Colonic mucosa (tissue), 4 donors: ENCODE results near the gene FHIT. TPM values are rescaled to one million over a fixed set of nuclear protein-coding genes. Genes with fewer than 3 reads are reported as not detected.

Experiments
- DNase-seq: peaks from one replicate; pipeline ENCODE4 v3.0.0-alpha.2; 2020
- H3K27ac ChIP-seq: fragments of 200-600 bp; one replicate; pipeline ENCODE4 v1.8.0; 2021
- H3K27me3 ChIP-seq: fragments of 200-600 bp; one replicate; pipeline ENCODE4 v1.8.0; 2021
- H3K36me3 ChIP-seq: fragments of 200-600 bp; one replicate; pipeline ENCODE4 v1.8.0; 2021
- H3K4me1 ChIP-seq: fragments of 200-600 bp; one replicate; pipeline ENCODE4 v1.8.0; 2021; ENCODE audit warnings: mild to moderate bottlenecking
- H3K4me3 ChIP-seq: fragments of 200-600 bp; one replicate; pipeline ENCODE4 v1.8.0; 2021
- H3K9ac ChIP-seq, 2 donors: one replicate each; pipeline ENCODE4 v1.7.0; 2013; ENCODE audit warnings: control low read depth in 2 of 2, low read depth in 2 of 2, low read length in 2 of 2
- H3K9me3 ChIP-seq: fragments of 200-600 bp; one replicate; pipeline ENCODE4 v1.8.0; 2021
- intact Hi-C: fragments of 100-400 bp; cut with DNase I; formaldehyde crosslinking; loops from one replicate; pipeline ENCODE4 v1.14.1; 2022
- total RNA-seq, 2 donors: library from RNA; stranded (reverse); fragmentation: NEBNext Ultra II Directional in 1 of 2; extraction: Animal tissue kit (Norgen Biotek cat#: 25700) in 1 of 2; gene quantifications; one replicate each; pipeline ENCODE4 v1.2.1, GENCODE V29; 2021
- TF ChIP-seq, protein P1 (sequence below): fragments of 200-600 bp; IDR thresholded peaks from one replicate; pipeline ENCODE4 v1.8.0; 2022; ENCODE audit warnings: antibody characterized with exemption, mild to moderate bottlenecking
- donor health status: healthy.
- donor health status: DM: no; HTN: no; CAD: no.
- donor health status: DM: no; HTN: no; CAD: no.

The FHIT gene
- total RNA-seq, 2 donors from 2014 or later: 7.7 to 9.4 TPM

DNA sequence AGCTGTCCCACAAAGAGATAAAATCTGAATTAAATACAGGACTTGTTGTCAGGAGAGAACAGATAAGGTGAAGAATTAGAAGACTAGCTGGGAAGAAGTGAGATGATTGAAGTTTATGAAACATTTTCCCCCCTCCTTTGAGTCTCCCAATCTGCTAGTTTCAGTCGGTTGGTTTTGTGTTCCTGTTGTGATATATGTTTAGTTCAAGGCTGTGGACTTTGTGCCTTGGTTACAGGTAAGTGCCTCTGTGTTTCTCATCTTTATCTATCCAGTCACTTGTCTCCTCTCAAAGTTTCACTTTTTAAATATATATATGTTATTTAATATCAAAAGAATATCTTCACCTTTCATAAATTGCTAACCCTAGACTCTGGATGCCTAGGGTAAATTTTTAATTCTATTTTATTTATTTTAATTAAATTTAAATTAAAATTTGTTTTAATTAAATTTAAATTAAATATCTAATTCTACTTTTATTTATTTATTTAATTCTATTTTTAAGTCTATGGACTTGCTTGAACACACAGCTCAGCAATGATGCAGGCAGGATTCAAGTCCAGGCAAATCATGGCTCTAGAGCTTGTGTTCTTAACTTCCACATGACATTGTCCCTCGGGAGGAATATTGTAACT is 190.0 kb downstream of the FHIT start:
- Histone ChIP-seq H3K27me3 (no peaks in the 10 kb centered on the region), H3K27ac (no peak overlapping the region), H3K4me1 (no peaks in the 10 kb centered on the region), H3K9me3 (no peaks in the 10 kb centered on the region), H3K4me3 (no peak overlapping the region), H3K9ac (no peak overlapping the region), H3K36me3 (no peaks in the 10 kb centered on the region)
- TF ChIP-seq, protein P1, sequence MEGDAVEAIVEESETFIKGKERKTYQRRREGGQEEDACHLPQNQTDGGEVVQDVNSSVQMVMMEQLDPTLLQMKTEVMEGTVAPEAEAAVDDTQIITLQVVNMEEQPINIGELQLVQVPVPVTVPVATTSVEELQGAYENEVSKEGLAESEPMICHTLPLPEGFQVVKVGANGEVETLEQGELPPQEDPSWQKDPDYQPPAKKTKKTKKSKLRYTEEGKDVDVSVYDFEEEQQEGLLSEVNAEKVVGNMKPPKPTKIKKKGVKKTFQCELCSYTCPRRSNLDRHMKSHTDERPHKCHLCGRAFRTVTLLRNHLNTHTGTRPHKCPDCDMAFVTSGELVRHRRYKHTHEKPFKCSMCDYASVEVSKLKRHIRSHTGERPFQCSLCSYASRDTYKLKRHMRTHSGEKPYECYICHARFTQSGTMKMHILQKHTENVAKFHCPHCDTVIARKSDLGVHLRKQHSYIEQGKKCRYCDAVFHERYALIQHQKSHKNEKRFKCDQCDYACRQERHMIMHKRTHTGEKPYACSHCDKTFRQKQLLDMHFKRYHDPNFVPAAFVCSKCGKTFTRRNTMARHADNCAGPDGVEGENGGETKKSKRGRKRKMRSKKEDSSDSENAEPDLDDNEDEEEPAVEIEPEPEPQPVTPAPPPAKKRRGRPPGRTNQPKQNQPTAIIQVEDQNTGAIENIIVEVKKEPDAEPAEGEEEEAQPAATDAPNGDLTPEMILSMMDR: no peak
- no peak for DNase-seq
- intact Hi-C loops: no loop called here

DNA sequence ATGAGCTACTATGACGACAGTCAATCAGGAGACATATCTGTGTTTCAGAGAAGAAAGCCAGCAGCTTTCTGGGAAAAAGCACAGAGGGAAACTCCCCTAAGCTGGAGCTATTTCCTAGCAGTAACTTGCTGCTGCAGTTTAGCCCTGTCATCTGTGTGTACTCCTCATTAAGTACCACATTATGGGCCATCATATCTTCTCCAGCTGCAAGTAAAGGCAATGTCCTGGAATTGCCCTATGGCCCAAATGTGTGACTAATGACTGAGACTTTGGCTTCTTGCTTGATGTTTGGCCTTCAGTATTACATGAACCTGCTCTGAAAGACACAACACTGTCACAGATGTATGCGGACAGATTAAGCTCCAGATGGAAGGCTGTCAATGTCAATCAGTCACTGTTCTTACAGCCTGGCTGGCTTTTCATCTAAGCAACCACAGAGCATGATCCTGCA is 190.8 kb downstream of the FHIT start:
- intact Hi-C loops: no loop called here
- Histone ChIP-seq H3K9me3 (no peaks in the 10 kb centered on the region), H3K27ac (no peak overlapping the region), H3K9ac (no peak overlapping the region), H3K27me3 (no peaks in the 10 kb centered on the region), H3K36me3 (no peaks in the 10 kb centered on the region), H3K4me3 (no peak overlapping the region), H3K4me1 (no peaks in the 10 kb centered on the region)
- TF ChIP-seq, protein P1: no peak
- no peak for DNase-seq

DNA sequence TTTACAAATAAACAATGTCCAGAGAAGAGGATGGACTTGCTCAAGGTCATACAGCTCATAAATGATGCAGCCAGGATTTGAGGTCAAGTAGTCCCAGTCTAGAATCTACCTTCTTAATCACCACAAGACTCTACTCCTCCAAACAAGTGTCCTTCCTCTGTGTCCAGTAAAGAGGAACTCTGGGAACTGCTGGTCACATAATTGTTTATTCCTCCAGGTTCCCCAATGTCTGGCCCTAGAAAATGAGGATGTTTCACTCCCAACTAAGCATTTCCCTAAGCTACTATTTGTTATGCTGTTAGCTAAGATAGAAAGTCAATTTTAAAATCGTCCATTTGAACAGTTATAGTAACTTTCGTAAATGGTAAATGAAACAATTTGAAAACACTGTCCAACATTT is 192.4 kb downstream of the FHIT start:
- intact Hi-C loops: no loop called here
- TF ChIP-seq, protein P1: no peak

DNA sequence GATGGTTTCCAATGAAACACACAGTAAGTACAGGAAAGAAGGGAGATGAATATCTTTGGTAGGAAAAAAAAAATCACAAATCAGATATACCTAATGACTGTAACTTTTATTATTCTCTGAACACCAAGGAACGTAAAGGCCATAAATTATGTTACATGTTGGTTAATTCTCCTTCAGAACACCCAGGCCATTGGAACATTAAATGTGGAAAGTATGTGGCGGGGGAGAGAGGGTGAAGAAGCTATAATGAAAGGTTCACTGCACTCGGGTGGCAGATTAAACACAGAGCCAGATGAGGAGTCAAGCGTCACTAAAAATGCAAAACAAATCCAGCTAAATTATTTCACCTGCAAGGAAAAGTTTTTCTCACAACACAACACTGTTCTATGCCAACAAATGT is 193.8 kb downstream of the FHIT start:
- no peak for DNase-seq
- H3K27ac ChIP-seq: no peak overlapping the region
- no peak overlapping the region for H3K9ac ChIP-seq
- intact Hi-C loops: no loop called here
- H3K4me3 ChIP-seq: no peak overlapping the region
- H3K9me3 ChIP-seq: no peaks in the 10 kb centered on the region
- H3K27me3 ChIP-seq: no peaks in the 10 kb centered on the region
- TF ChIP-seq, protein P1: no peak
- no peaks in the 10 kb centered on the region for H3K4me1 ChIP-seq
- H3K36me3 ChIP-seq: no peaks in the 10 kb centered on the region

More for the DNA sequence above, 192.4 kb downstream of the FHIT start:
- no peak for DNase-seq
- no peaks in the 10 kb centered on the region for H3K27me3 ChIP-seq
- no peaks in the 10 kb centered on the region for H3K4me1 ChIP-seq
- no peaks in the 10 kb centered on the region for H3K36me3 ChIP-seq
- H3K9me3 ChIP-seq: no peaks in the 10 kb centered on the region
- H3K27ac ChIP-seq: no peak overlapping the region
- no peak overlapping the region for H3K4me3 ChIP-seq
- no peak overlapping the region for H3K9ac ChIP-seq

DNA sequence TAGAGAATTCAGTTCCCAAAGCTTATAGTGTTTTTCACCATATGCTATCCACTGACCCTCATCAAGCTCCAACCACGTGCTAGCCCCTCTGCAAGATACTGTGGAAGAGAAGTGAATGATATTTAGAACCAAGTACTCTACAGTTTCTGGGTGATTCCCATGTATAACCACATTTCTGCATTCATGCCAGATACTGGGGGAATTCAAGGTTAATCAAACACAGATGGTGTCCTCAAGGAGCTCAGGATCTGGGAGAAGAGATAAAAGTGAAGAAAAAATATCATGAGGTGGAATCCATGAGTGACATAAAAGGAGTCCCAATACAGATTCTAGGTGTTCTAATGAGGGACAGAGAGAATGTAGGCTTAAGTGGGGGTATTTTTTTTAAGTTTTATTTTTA is 195.8 kb downstream of the FHIT start:
- TF ChIP-seq, protein P1: no peak
- H3K9ac ChIP-seq: no peak overlapping the region
- H3K9me3 ChIP-seq: no peaks in the 10 kb centered on the region
- H3K4me1 ChIP-seq: no peaks in the 10 kb centered on the region
- DNase-seq: no peak
- H3K36me3 ChIP-seq: no peaks in the 10 kb centered on the region
- intact Hi-C loops: no loop called here
- H3K4me3 ChIP-seq: no peak overlapping the region
- no peak overlapping the region for H3K27ac ChIP-seq
- H3K27me3 ChIP-seq: no peaks in the 10 kb centered on the region
